HG03025 (cell line): ENCODE measurements around the gene NDUFA9.

Source experiments
- ATAC-seq: cut with Tn5 transposase; IDR thresholded peaks from one replicate; pipeline ENCODE4 v1.9.1; 2021; ENCODE audit warnings: mild to moderate bottlenecking, moderate library complexity; ENCODE audit not compliant: unreplicated experiment, low FRiP score

NDUFA9 gene

GRCh38 chr12:4685317-4685716 lies 36.4 kb downstream of the NDUFA9 start:
- no peak for ATAC-seq

- ATAC-seq = no peak
Measured at GRCh38 chr12:4690760-4691159, 41.8 kb downstream of the NDUFA9 start.
